Astrocyte (in vitro differentiated cells and primary cell): ENCODE data around the gene C3orf52. TPM values are rescaled to one million over a fixed set of nuclear protein-coding genes. Genes with fewer than 3 reads are reported as not detected.

Source experiments
- DNase-seq: peaks from one replicate; pipeline ENCODE4 v3.0.0-alpha.2; 2010; ENCODE audit warnings: low read depth
- FAIRE-seq: peaks from 2 replicates; lab custom pipeline; 2011; peaks lifted over from hg19 to GRCh38; lab: Jason Lieb, UNC
- H2AFZ ChIP-seq: 2 replicates; pipeline ENCODE4 v1.6.0; 2012; ENCODE audit warnings: low read depth, low read length, inconsistent platforms
- H3K27ac ChIP-seq: 2 replicates; pipeline ENCODE4 v1.5.1; 2011; ENCODE audit warnings: low read depth, low read length, inconsistent platforms
- H3K27me3 ChIP-seq: 2 replicates; pipeline ENCODE4 v1.6.0; 2011; ENCODE audit warnings: low read length, inconsistent platforms; ENCODE audit not compliant: insufficient read depth
- H3K36me3 ChIP-seq: 2 replicates; pipeline ENCODE4 v1.5.1; 2011; ENCODE audit warnings: low read length, inconsistent platforms; ENCODE audit not compliant: insufficient read depth
- H3K4me1 ChIP-seq: 2 replicates; pipeline ENCODE4 v1.5.1; 2011; ENCODE audit warnings: low read length, inconsistent platforms; ENCODE audit not compliant: insufficient read depth
- H3K4me2 ChIP-seq: 2 replicates; pipeline ENCODE4 v1.6.0; 2012; ENCODE audit warnings: low read length, inconsistent platforms
- H3K4me3 ChIP-seq: 2 replicates; pipeline ENCODE4 v1.5.1; 2011; ENCODE audit warnings: low read depth, mild to moderate bottlenecking, low read length, inconsistent platforms; ENCODE audit not compliant: insufficient read depth
- H3K79me2 ChIP-seq: 2 replicates; pipeline ENCODE4 v1.6.0; 2012; ENCODE audit warnings: mild to moderate bottlenecking, low read length, inconsistent platforms; ENCODE audit not compliant: insufficient read depth
- H3K9ac ChIP-seq: 2 replicates; pipeline ENCODE4 v1.6.0; 2012; ENCODE audit warnings: mild to moderate bottlenecking, low read length, inconsistent platforms
- H3K9me3 ChIP-seq: 2 replicates; pipeline ENCODE4 v1.5.1; 2012; ENCODE audit warnings: low read depth, mild to moderate bottlenecking, low read length, inconsistent platforms; ENCODE audit not compliant: insufficient read depth
- H4K20me1 ChIP-seq: 2 replicates; pipeline ENCODE4 v1.6.0; 2012; ENCODE audit warnings: low read length, inconsistent platforms; ENCODE audit not compliant: insufficient read depth
- H3K27ac Mint-ChIP-seq: one replicate; pipeline ENCODE4 v1.8.0; 2021; ENCODE audit warnings: mild to moderate bottlenecking, mixed read lengths; ENCODE audit not compliant: unreplicated experiment
- H3K27me3 Mint-ChIP-seq: one replicate; pipeline ENCODE4 v1.8.0; 2021; ENCODE audit warnings: low read depth, mixed read lengths; ENCODE audit not compliant: unreplicated experiment
- H3K36me3 Mint-ChIP-seq: one replicate; pipeline ENCODE4 v1.8.0; 2021; ENCODE audit warnings: low read depth, mixed read lengths; ENCODE audit not compliant: unreplicated experiment
- H3K4me1 Mint-ChIP-seq: one replicate; pipeline ENCODE4 v1.8.0; 2021; ENCODE audit warnings: low read depth, mixed read lengths; ENCODE audit not compliant: unreplicated experiment
- H3K4me3 Mint-ChIP-seq: one replicate; pipeline ENCODE4 v1.8.0; 2021; ENCODE audit warnings: mild to moderate bottlenecking, moderate library complexity, mixed read lengths; ENCODE audit not compliant: unreplicated experiment
- H3K9me3 Mint-ChIP-seq: one replicate; pipeline ENCODE4 v1.8.0; 2021; ENCODE audit warnings: mild to moderate bottlenecking, mixed read lengths; ENCODE audit not compliant: unreplicated experiment
- EZH2 ChIP-seq: IDR thresholded peaks from 2 replicates; pipeline ENCODE4 v1.6.1; 2012; ENCODE audit warnings: mild to moderate bottlenecking, low read length, inconsistent platforms; ENCODE audit not compliant: insufficient read depth
- total RNA-seq: library from RNA; stranded (reverse); gene quantifications from 2 replicates; pipeline ENCODE4 v1.2.1, GENCODE V29; 2021
- TF ChIP-seq, protein P1 (sequence below): IDR thresholded peaks from 2 replicates; pipeline ENCODE4 v1.5.1; 2011; ENCODE audit warnings: low read depth, mild to moderate bottlenecking, inconsistent platforms, low read length, moderate library complexity; ENCODE audit not compliant: insufficient read depth

Gene C3orf52
- total RNA-seq, 1 donor from 2014 or later = 21.9 TPM

DNA sequence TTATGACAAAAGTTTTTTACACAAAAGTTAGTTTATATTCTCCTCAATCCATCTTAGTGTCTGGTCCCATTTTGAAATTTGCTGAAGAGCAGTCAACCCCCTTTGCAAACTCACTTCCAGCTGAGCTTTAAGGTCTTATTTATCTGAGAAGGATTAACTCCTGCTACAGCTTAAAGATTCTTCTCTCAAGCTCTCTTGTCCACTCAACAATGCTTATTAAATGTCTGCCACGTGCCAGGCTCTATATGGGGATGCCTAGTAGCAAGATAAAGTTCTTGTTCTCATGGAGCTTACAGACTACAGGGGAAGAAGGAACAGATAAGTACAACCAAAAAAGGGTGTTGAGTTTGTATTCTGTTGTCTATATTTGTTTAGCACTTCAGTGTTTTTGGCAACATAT, 33.0 kb upstream of the C3orf52 start:
- TF ChIP-seq EZH2 = no peak
- TF ChIP-seq, protein P1, sequence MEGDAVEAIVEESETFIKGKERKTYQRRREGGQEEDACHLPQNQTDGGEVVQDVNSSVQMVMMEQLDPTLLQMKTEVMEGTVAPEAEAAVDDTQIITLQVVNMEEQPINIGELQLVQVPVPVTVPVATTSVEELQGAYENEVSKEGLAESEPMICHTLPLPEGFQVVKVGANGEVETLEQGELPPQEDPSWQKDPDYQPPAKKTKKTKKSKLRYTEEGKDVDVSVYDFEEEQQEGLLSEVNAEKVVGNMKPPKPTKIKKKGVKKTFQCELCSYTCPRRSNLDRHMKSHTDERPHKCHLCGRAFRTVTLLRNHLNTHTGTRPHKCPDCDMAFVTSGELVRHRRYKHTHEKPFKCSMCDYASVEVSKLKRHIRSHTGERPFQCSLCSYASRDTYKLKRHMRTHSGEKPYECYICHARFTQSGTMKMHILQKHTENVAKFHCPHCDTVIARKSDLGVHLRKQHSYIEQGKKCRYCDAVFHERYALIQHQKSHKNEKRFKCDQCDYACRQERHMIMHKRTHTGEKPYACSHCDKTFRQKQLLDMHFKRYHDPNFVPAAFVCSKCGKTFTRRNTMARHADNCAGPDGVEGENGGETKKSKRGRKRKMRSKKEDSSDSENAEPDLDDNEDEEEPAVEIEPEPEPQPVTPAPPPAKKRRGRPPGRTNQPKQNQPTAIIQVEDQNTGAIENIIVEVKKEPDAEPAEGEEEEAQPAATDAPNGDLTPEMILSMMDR = no peak
- Histone ChIP-seq H3K4me2 (no peak overlapping the region), H3K27ac (no peak overlapping the region), H3K9me3 (no peaks in the 10 kb centered on the region), H3K9ac (no peak overlapping the region), H3K27me3 (no peaks in the 10 kb centered on the region), H4K20me1 (no peaks in the 10 kb centered on the region), H2AFZ (no peak overlapping the region), H3K4me3 (no peak overlapping the region), H3K4me1 (peaks cover 7% of the 10 kb centered on the region), H3K36me3 (no peaks in the 10 kb centered on the region), H3K79me2 (no peaks in the 10 kb centered on the region)
- H3K27ac Mint-ChIP-seq = no peak overlapping the region
- H3K4me1 Mint-ChIP-seq = peaks cover 11% of the 10 kb centered on the region
- no peaks in the 10 kb centered on the region for H3K9me3 Mint-ChIP-seq
- H3K36me3 Mint-ChIP-seq = no peaks in the 10 kb centered on the region
- DNase-seq = no peak
- no peak for FAIRE-seq
- no peaks in the 10 kb centered on the region for H3K27me3 Mint-ChIP-seq
- H3K4me3 Mint-ChIP-seq = no peak overlapping the region

GRCh38 chr3:112056451-112056929, 29.7 kb upstream of the C3orf52 start:
- H2AFZ ChIP-seq = no peak overlapping the region

DNA sequence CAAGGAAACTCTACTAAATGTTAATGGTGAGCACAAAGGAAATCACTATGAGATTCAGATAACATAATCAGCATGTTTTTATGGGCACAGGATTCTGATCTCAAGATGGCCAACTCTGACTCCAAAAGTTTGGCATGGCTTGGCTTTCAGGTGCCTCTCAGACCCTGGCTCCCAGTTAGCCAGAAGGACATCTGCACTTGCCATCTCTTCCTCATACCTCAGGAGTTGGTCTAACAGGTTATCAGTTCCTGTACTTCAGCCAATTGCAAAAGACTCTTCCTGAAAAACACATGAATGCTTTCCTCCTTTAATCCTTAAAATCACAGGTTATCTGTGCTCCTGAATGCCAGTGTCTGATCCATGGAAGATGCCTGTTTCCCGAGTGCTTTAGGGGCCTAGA, 26.7 kb upstream of the C3orf52 start:
- Mint-ChIP-seq H3K4me1 (peaks cover 16% of the 10 kb centered on the region), H3K36me3 (no peaks in the 10 kb centered on the region), H3K27me3 (no peaks in the 10 kb centered on the region), H3K4me3 (no peak overlapping the region), H3K27ac (no peak overlapping the region), H3K9me3 (no peaks in the 10 kb centered on the region)
- Histone ChIP-seq H3K27ac (no peak overlapping the region), H3K4me3 (no peak overlapping the region), H3K27me3 (no peaks in the 10 kb centered on the region), H2AFZ (no peak overlapping the region), H4K20me1 (no peaks in the 10 kb centered on the region), H3K4me2 (no peak overlapping the region), H3K79me2 (no peaks in the 10 kb centered on the region), H3K4me1 (peaks cover 17% of the 10 kb centered on the region), H3K9ac (no peak overlapping the region), H3K9me3 (no peaks in the 10 kb centered on the region), H3K36me3 (no peaks in the 10 kb centered on the region)
- no peak for FAIRE-seq
- TF ChIP-seq, protein P1 = no peak
- TF ChIP-seq EZH2 = no peak
- DNase-seq = no peak

More at GRCh38 chr3:112056451-112056929, 29.7 kb upstream of the C3orf52 start:
- H3K4me1 Mint-ChIP-seq = peaks cover 18% of the 10 kb centered on the region
- DNase-seq (peak; percentile 88), FAIRE-seq (peak; percentile 39)
- Histone ChIP-seq H3K36me3 (no peaks in the 10 kb centered on the region), H3K9ac (peak overlapping the region; percentile 31), H3K9me3 (no peaks in the 10 kb centered on the region), H3K27me3 (no peaks in the 10 kb centered on the region), H3K79me2 (no peaks in the 10 kb centered on the region), H3K4me2 (peak overlapping the region; percentile 48), H4K20me1 (no peaks in the 10 kb centered on the region), H3K27ac (peak overlapping the region; percentile 7), H3K4me3 (no peak overlapping the region), H3K4me1 (peaks cover 14% of the 10 kb centered on the region)
- no peak overlapping the region for H3K4me3 Mint-ChIP-seq
- H3K36me3 Mint-ChIP-seq = no peaks in the 10 kb centered on the region
- TF ChIP-seq EZH2 = no peak
- TF ChIP-seq, protein P1 = no peak
- H3K27me3 Mint-ChIP-seq = no peaks in the 10 kb centered on the region
- H3K27ac Mint-ChIP-seq = peak overlapping the region; percentile 2
- no peaks in the 10 kb centered on the region for H3K9me3 Mint-ChIP-seq
